HepG2 (cell line): ENCODE results near the gene RNU6-8. TPM values are rescaled to one million over a fixed set of nuclear protein-coding genes. Genes with fewer than 3 reads are reported as not detected.

Experiments used
- ATAC-seq: fragments of 200-7000 bp; cut with Tn5 transposase; 3 replicates; pipeline ENCODE4 v1.9.1; 2020; ENCODE audit warnings: mild to moderate bottlenecking, moderate library complexity
- BruUV-seq: library from RNA; stranded (reverse); fragments of 400-500 nt; replicated peaks from 2 replicates; lab custom pipeline; 2021; lab: Mats Ljungman, UMichigan
- CTCF ChIA-PET: fragments of 300-600 bp; formaldehyde crosslinking; extraction: SDS; loops from one replicate; lab custom pipeline; 2021; ENCODE audit warnings: low total read pairs, inconsistent platforms, low intra/inter-chr PET ratio; lab: Yijun Ruan, JAX
- POLR2A ChIA-PET: fragments of 350-600 bp; sonication (Branson Sonifier 250); formaldehyde crosslinking; loops from one replicate; lab custom pipeline; 2020; ENCODE audit warnings: antibody characterized with exemption, inconsistent platforms; lab: Yijun Ruan, JAX
- DNase-seq: peaks from one replicate; pipeline ENCODE4 v3.0.0-alpha.2; 2015; ENCODE audit warnings: low spot score
- FAIRE-seq: peaks from 3 replicates; lab custom pipeline; 2011; peaks lifted over from hg19 to GRCh38; lab: Jason Lieb, UNC
- H2AFZ ChIP-seq: one replicate; pipeline ENCODE4 v1.6.1; 2011; ENCODE audit warnings: low read length, inconsistent platforms
- H3K27ac ChIP-seq: fragments of 300-600 bp; 3 replicates; pipeline ENCODE4 v1.8.0; 2011; ENCODE audit warnings: mixed run types, mild to moderate bottlenecking, mixed read lengths, low read length, inconsistent platforms; ENCODE audit not compliant: insufficient read depth; ENCODE audit errors: extremely low read length
- H3K27me3 ChIP-seq, 2 experiments: fragments of 200-600 bp in 1 of 2; 2 replicates in 1 of 2; 3 replicates in 1 of 2; pipeline versions ENCODE4 v1.6.0 to v1.8.0; 2011; ENCODE audit warnings: low read length in 2 of 2, mild to moderate bottlenecking in 2 of 2, moderate library complexity in 2 of 2, inconsistent platforms in 1 of 2; ENCODE audit not compliant: insufficient read depth in 2 of 2, control insufficient read depth in 1 of 2
- H3K36me3 ChIP-seq, 2 experiments: fragments of 200-600 bp in 1 of 2; replicated peaks in 1 of 2; 2 replicates in 1 of 2; 3 replicates in 1 of 2; pipeline versions ENCODE4 v1.5.1 to v1.8.0; 2011; ENCODE audit warnings: low read length in 2 of 2, inconsistent platforms in 1 of 2; ENCODE audit not compliant: insufficient read depth in 2 of 2, control insufficient read depth in 1 of 2
- H3K4me1 ChIP-seq: 2 replicates; pipeline ENCODE4 v1.5.1; 2012; ENCODE audit warnings: low read length, inconsistent platforms; ENCODE audit not compliant: insufficient read depth
- H3K4me2 ChIP-seq: 2 replicates; pipeline ENCODE4 v1.6.0; 2011; ENCODE audit warnings: low read depth, low read length, inconsistent platforms
- H3K4me3 ChIP-seq, 3 experiments: fragments of 200-600 bp in 1 of 3; sonication (generic), shearing (Covaris generic) in 1 of 3; replicated peaks in 1 of 3; 2 replicates each; pipeline ENCODE4 v1.5.1; 2011 to 2016; ENCODE audit warnings: low read length in 3 of 3, inconsistent platforms in 2 of 3, low read depth in 2 of 3, mild to moderate bottlenecking in 2 of 3, control low read depth in 1 of 3, mixed read lengths in 1 of 3; ENCODE audit not compliant: insufficient read depth in 1 of 3
- H3K79me2 ChIP-seq: one replicate; pipeline ENCODE4 v1.6.1; 2011; ENCODE audit warnings: low read length, inconsistent platforms; ENCODE audit not compliant: insufficient read depth
- H3K9ac ChIP-seq: 2 replicates; pipeline ENCODE4 v1.6.0; 2011; ENCODE audit warnings: mild to moderate bottlenecking, low read depth, low read length, inconsistent platforms; ENCODE audit not compliant: insufficient read depth
- H3K9me3 ChIP-seq: 2 replicates; pipeline ENCODE4 v1.5.1; 2012; ENCODE audit warnings: mild to moderate bottlenecking, low read length
- H4K20me1 ChIP-seq: 2 replicates; pipeline ENCODE4 v1.6.0; 2011; ENCODE audit warnings: inconsistent platforms, mild to moderate bottlenecking, low read length, moderate library complexity; ENCODE audit not compliant: insufficient read depth
- CTCF ChIP-seq: sonication (generic); formaldehyde crosslinking; IDR thresholded peaks from 2 replicates; pipeline ENCODE4 v1.5.0; 2020; ENCODE audit warnings: mild to moderate bottlenecking, missing genetic modification reagents, moderate library complexity
- EHMT2 ChIP-seq: fragments of 200-600 bp; sonication (generic); IDR thresholded peaks from 2 replicates; pipeline ENCODE4 v1.7.0; 2017; ENCODE audit warnings: antibody characterized with exemption, low read depth, low read length, borderline replicate concordance
- FOXM1 ChIP-seq: sonication (generic); formaldehyde crosslinking; IDR thresholded peaks from 2 replicates; pipeline ENCODE4 v1.5.0; 2020; ENCODE audit warnings: missing genetic modification reagents
- HNF4A ChIP-seq: sonication (generic); formaldehyde crosslinking; IDR thresholded peaks from 2 replicates; pipeline ENCODE4 v1.4.0; 2020; ENCODE audit warnings: missing genetic modification reagents
- JARID2 ChIP-seq: sonication (generic); formaldehyde crosslinking; IDR thresholded peaks from 2 replicates; pipeline ENCODE4 v1.8.1; 2023; ENCODE audit warnings: missing genetic modification reagents, inconsistent platforms; ENCODE audit not compliant: insufficient replicate concordance
- MAFK ChIP-seq, 2 experiments: IDR thresholded peaks in 1 of 2; conservative IDR thresholded peaks in 1 of 2; 2 replicates each; pipeline ENCODE4 v1.6.1; 2011; ENCODE audit warnings: improper control_type of control experiment in 2 of 2, low read length in 2 of 2
- NR2F6 ChIP-seq, 2 experiments: IDR thresholded peaks; 2 replicates each; pipeline ENCODE4 v1.6.1; 2016; ENCODE audit warnings: antibody characterized with exemption in 1 of 2, mild to moderate bottlenecking in 1 of 2
- PHB2 ChIP-seq: fragments of 450-650 bp; IDR thresholded peaks from 2 replicates; pipeline ENCODE4 v1.6.1; 2018; ENCODE audit not compliant: partially characterized antibody
- SMARCE1 ChIP-seq: fragments of 450-650 bp; IDR thresholded peaks from 2 replicates; pipeline ENCODE4 v1.6.1; 2017; ENCODE audit warnings: borderline replicate concordance
- STAG1 ChIP-seq: sonication (generic); formaldehyde crosslinking; IDR thresholded peaks from 2 replicates; pipeline ENCODE4 v1.4.0; 2020; ENCODE audit warnings: missing genetic modification reagents
- TRIM24 ChIP-seq: sonication (generic); formaldehyde crosslinking; IDR thresholded peaks from 2 replicates; pipeline ENCODE4 v1.8.0; 2022; ENCODE audit warnings: mild to moderate bottlenecking, missing genetic modification reagents
- ZNF343 ChIP-seq: sonication (generic); formaldehyde crosslinking; IDR thresholded peaks from 2 replicates; pipeline ENCODE4 v1.4.0; 2020; ENCODE audit warnings: mild to moderate bottlenecking, missing genetic modification reagents
- ZNF446 ChIP-seq: sonication (generic); formaldehyde crosslinking; IDR thresholded peaks from 2 replicates; pipeline ENCODE4 v1.5.0; 2020; ENCODE audit warnings: mild to moderate bottlenecking, missing genetic modification reagents
- WGBS: methylation state at CpG from one replicate; pipeline ENCODE4 v1.1.6; 2017; ENCODE audit warnings: low lambda C conversion rate; 5-methylcytosine and 5-hydroxymethylcytosine counted together
- in situ Hi-C: cut with HindIII; loops from 2 replicates; pipeline ENCODE4 v1.10.0; 2017; ENCODE audit warnings: low pct_unique_long_range_greater_than_20kb; ENCODE audit not compliant: extremely low pct_ligation_motif_present
- intact Hi-C: fragments of 100-400 bp; cut with micrococcal nuclease; formaldehyde crosslinking; loops from one replicate; pipeline ENCODE4 v1.10.0; 2022; ENCODE audit not compliant: unreplicated experiment
- polyA plus RNA-seq, 8 experiments: library from polyadenylated mRNA; depleted of rRNA in 3 of 8; stranded (reverse) in 7 of 8; unstranded in 1 of 8; fragments of >200 nt; fragmentation: Illumina TruSeq in 4 of 8; extraction: Trizol in 4 of 8; gene quantifications; 2 replicates each; pipeline versions ENCODE4 v1.2.1 to v1.2.3, GENCODE V29; 2011 to 2016; ENCODE audit warnings: low read depth in 4 of 8, missing spikeins in 1 of 8, mixed read lengths in 1 of 8; ENCODE audit not compliant: insufficient read depth in 1 of 8
- total RNA-seq, 5 experiments: library from RNA; depleted of rRNA; stranded (reverse); fragments of >200 nt; fragmentation: Illumina TruSeq; extraction: Trizol; gene quantifications; 2 replicates each; pipeline ENCODE4 v1.2.3, GENCODE V29; 2016; ENCODE audit warnings: low read depth in 1 of 5

The RNU6-8 gene
- total and polyA plus RNA-seq, 2 of the 13 experiments (the other 11 are each of a cell fraction or from before 2014, with no cell fraction given) = under 0.01 TPM; not detected in 1

GRCh38 chr14:32230181-32230580, 27.1 kb upstream of the RNU6-8 start:
- WGBS = 25% methylated on average over 3 of the region's 3 CpGs
- BruUV-seq = no TSS peak
- POLR2A ChIA-PET = no interaction called here

GRCh38 chr14:32226056-32226455, 23.0 kb upstream of the RNU6-8 start:
- ATAC-seq (no peak), DNase-seq (no peak), FAIRE-seq (no peak)
- ChIA-PET CTCF (no interaction called here), POLR2A (no interaction called here)
- H3K9ac ChIP-seq = no peak overlapping the region
- intact Hi-C loops = no loop called here
- in situ Hi-C loops = no loop called here
- no peak overlapping the region for H3K4me3 ChIP-seq
- H3K79me2 ChIP-seq = no peaks in the 10 kb centered on the region
- no TSS peak for BruUV-seq
- H3K27me3 ChIP-seq = no peaks in the 10 kb centered on the region
- TF ChIP-seq ZNF446 (CRISPR knock-in tag) = no peak
- TF ChIP-seq NR2F6 (IDR thresholded peaks at IDR 0.05) = no peak
- no peak for TF ChIP-seq NR2F6 (CRISPR knock-in tag; IDR thresholded peaks at IDR 0.05)
- TF ChIP-seq PHB2 = no peak
- no peak for TF ChIP-seq TRIM24
- TF ChIP-seq EHMT2 = no peak
- TF ChIP-seq JARID2 = no peak
- TF ChIP-seq HNF4A (CRISPR knock-in tag) = no peak
- TF ChIP-seq FOXM1 = no peak
- TF ChIP-seq SMARCE1 = no peak
- H3K9me3 ChIP-seq = no peaks in the 10 kb centered on the region
- H3K36me3 ChIP-seq = no peaks in the 10 kb centered on the region
- no peaks in the 10 kb centered on the region for H3K4me1 ChIP-seq
- H3K27ac ChIP-seq = no peak overlapping the region
- no peak overlapping the region for H2AFZ ChIP-seq
- H3K4me2 ChIP-seq = no peak overlapping the region
- WGBS = 0% methylated on average over 1 of the region's 1 CpG
- no peaks in the 10 kb centered on the region for H4K20me1 ChIP-seq

More at GRCh38 chr14:32230181-32230580, 27.1 kb upstream of the RNU6-8 start:
- Histone ChIP-seq H3K9ac (no peak overlapping the region), H2AFZ (no peak overlapping the region)
- FAIRE-seq = no peak
- TF ChIP-seq STAG1 (CRISPR knock-in tag) (peak; percentile 20; the same call in 1 of the 2 replicates), CTCF (CRISPR knock-in tag) (0 out of 2 replicates have a peak, but pooled peaks have one; percentile 18), MAFK (conservative IDR thresholded peaks at IDR 0.05 in 1 of 2, IDR thresholded peaks at IDR 0.05 in 1 of 2; ENCODE audit: low read length in 2 of 2) (peak in 1 of 2 experiments; percentile 24; a peak in 1 of 4 replicates), ZNF343 (CRISPR knock-in tag) (no peak)
- TF ChIP-seq, all 625 proteins: peak for 3
- no peak overlapping the region for H3K4me3 ChIP-seq
- ATAC-seq = peak; percentile 32
- H3K36me3 ChIP-seq = no peaks in the 10 kb centered on the region
- intact Hi-C loops (no loop called here), in situ Hi-C loops (no loop called here)
- no peak overlapping the region for H3K27ac ChIP-seq
- no peaks in the 10 kb centered on the region for H3K4me1 ChIP-seq
- DNase-seq = no peak
- no peaks in the 10 kb centered on the region for H4K20me1 ChIP-seq
- no peaks in the 10 kb centered on the region for H3K9me3 ChIP-seq
- CTCF ChIA-PET = no interaction called here
- no peaks in the 10 kb centered on the region for H3K79me2 ChIP-seq
- H3K4me2 ChIP-seq = no peak overlapping the region
- no peaks in the 10 kb centered on the region for H3K27me3 ChIP-seq
